ENCODE data around the gene MME. TPM values are rescaled to one million over a fixed set of nuclear protein-coding genes. Genes with fewer than 3 reads are reported as not detected.

The MME gene
- total and polyA plus RNA-seq, 2 donors from 2014 or later, result 8.4 to 126 TPM

GRCh38 chr3:155135003-155135402, 54.9 kb downstream of the MME start:
- H3K4me3 ChIP-seq (ENCODE audit: low read length in 3 of 3), result no peak overlapping the region
- TF ChIP-seq CTCF (IDR thresholded peaks at IDR 0.05; ENCODE audit: borderline replicate concordance, extremely low read depth, insufficient read depth), result no peak
- no peaks in the 10 kb centered on the region for H3K36me3 ChIP-seq (ENCODE audit: control insufficient read depth in 2 of 3, insufficient read depth in 3 of 3, low read length in 3 of 3)
- no peak overlapping the region for H3K27ac ChIP-seq (ENCODE audit: low read depth in 2 of 2, low read length in 2 of 2)
- intact Hi-C loops (cut with DNase I), result no loop called here
- no peaks in the 10 kb centered on the region for H3K27me3 ChIP-seq (ENCODE audit: control insufficient read depth, insufficient read depth, low read length)
- no peaks in the 10 kb centered on the region for H3K9me3 ChIP-seq (ENCODE audit: control insufficient read depth in 2 of 3, insufficient read depth in 1 of 3, low read length in 3 of 3)
- no peaks in the 10 kb centered on the region for H3K4me1 ChIP-seq (ENCODE audit: control insufficient read depth in 2 of 3, insufficient read depth in 2 of 3, low read depth in 1 of 3, low read length in 3 of 3)
- DNase-seq (no peak), FAIRE-seq (no peak)
- no peak overlapping the region for H3K9ac ChIP-seq (ENCODE audit: low read length in 3 of 3)

- Histone ChIP-seq H3K27ac (ENCODE audit: low read depth in 2 of 2, low read length in 2 of 2) (no peak overlapping the region), H3K27me3 (ENCODE audit: control insufficient read depth, insufficient read depth, low read length) (no peaks in the 10 kb centered on the region), H3K36me3 (ENCODE audit: control insufficient read depth in 2 of 3, insufficient read depth in 3 of 3, low read length in 3 of 3) (no peaks in the 10 kb centered on the region), H3K4me1 (ENCODE audit: control insufficient read depth in 2 of 3, insufficient read depth in 2 of 3, low read depth in 1 of 3, low read length in 3 of 3) (no peaks in the 10 kb centered on the region), H3K4me3 (ENCODE audit: low read length in 3 of 3) (no peak overlapping the region), H3K9me3 (ENCODE audit: control insufficient read depth in 2 of 3, insufficient read depth in 1 of 3, low read length in 3 of 3) (no peaks in the 10 kb centered on the region), H3K9ac (ENCODE audit: low read length in 3 of 3) (no peak overlapping the region)
- intact Hi-C loops (cut with DNase I), result no loop called here
- FAIRE-seq, result no peak
- no peak for TF ChIP-seq CTCF (IDR thresholded peaks at IDR 0.05; ENCODE audit: borderline replicate concordance, extremely low read depth, insufficient read depth)
- peak in 4 of 5 donors; percentile 11 to 83 (median 53) for DNase-seq
Observed at GRCh38 chr3:155138677-155139076, 58.6 kb downstream of the MME start.

- FAIRE-seq, result no peak
- Histone ChIP-seq H3K27me3 (ENCODE audit: control insufficient read depth, insufficient read depth, low read length) (no peaks in the 10 kb centered on the region), H3K4me3 (ENCODE audit: low read length in 3 of 3) (no peak overlapping the region), H3K9ac (ENCODE audit: low read length in 3 of 3) (no peak overlapping the region), H3K9me3 (ENCODE audit: control insufficient read depth in 2 of 3, insufficient read depth in 1 of 3, low read length in 3 of 3) (no peaks in the 10 kb centered on the region), H3K27ac (ENCODE audit: low read depth in 2 of 2, low read length in 2 of 2) (no peak overlapping the region), H3K4me1 (ENCODE audit: control insufficient read depth in 2 of 3, insufficient read depth in 2 of 3, low read depth in 1 of 3, low read length in 3 of 3) (no peaks in the 10 kb centered on the region), H3K36me3 (ENCODE audit: control insufficient read depth in 2 of 3, insufficient read depth in 3 of 3, low read length in 3 of 3) (peaks cover 0 to 14% (median 2%) of the 10 kb centered on the region in 3 donors)
- intact Hi-C loops (cut with DNase I), result no loop called here
- TF ChIP-seq CTCF (IDR thresholded peaks at IDR 0.05; ENCODE audit: borderline replicate concordance, extremely low read depth, insufficient read depth), result no peak
- DNase-seq, result no peak
Observed at GRCh38 chr3:155147588-155147987, 67.5 kb downstream of the MME start.

- Histone ChIP-seq H3K4me1 (ENCODE audit: control insufficient read depth in 2 of 3, insufficient read depth in 2 of 3, low read depth in 1 of 3, low read length in 3 of 3) (no peaks in the 10 kb centered on the region), H3K27me3 (ENCODE audit: control insufficient read depth, insufficient read depth, low read length) (no peaks in the 10 kb centered on the region), H3K36me3 (ENCODE audit: control insufficient read depth in 2 of 3, insufficient read depth in 3 of 3, low read length in 3 of 3) (peaks cover 0 to 14% (median 2%) of the 10 kb centered on the region in 3 donors), H3K27ac (ENCODE audit: low read depth in 2 of 2, low read length in 2 of 2) (peak overlapping the region in 1 of 2 donors; percentile 10), H3K9ac (ENCODE audit: low read length in 3 of 3) (no peak overlapping the region), H3K9me3 (ENCODE audit: control insufficient read depth in 2 of 3, insufficient read depth in 1 of 3, low read length in 3 of 3) (no peaks in the 10 kb centered on the region), H3K4me3 (ENCODE audit: low read length in 3 of 3) (no peak overlapping the region)
- intact Hi-C loops (cut with DNase I), result no loop called here
- no peak for TF ChIP-seq CTCF (IDR thresholded peaks at IDR 0.05; ENCODE audit: borderline replicate concordance, extremely low read depth, insufficient read depth)
- DNase-seq (no peak), FAIRE-seq (peak; percentile 65)
Observed at GRCh38 chr3:155149494-155149893, 69.4 kb downstream of the MME start.

Data from kidney (tissue), 14 donors.